Measurements from ENCODE around the gene IGFBPL1.

DNA sequence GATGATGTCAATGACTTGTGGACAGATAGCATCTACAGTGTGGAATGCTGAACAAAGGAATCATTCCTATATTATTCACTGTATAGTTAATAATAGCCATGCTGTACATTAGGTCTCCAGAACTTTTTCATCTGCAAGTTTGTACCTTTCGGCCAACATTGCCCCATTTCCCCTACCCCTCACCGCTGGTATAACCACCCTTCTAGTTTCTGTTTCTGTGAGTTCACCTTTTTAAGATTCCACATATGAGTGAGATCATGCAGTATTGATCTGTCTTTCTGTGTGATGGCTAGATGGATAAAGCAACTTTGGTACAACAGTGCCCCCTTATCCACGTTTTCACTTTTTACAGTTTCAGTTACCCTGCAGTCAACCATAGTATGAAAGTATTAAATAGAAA, 50.6 kb downstream of the IGFBPL1 start:
- TF ChIP-seq POLR2A (IDR thresholded peaks at IDR 0.05), result no peak
- TF ChIP-seq, protein P1, sequence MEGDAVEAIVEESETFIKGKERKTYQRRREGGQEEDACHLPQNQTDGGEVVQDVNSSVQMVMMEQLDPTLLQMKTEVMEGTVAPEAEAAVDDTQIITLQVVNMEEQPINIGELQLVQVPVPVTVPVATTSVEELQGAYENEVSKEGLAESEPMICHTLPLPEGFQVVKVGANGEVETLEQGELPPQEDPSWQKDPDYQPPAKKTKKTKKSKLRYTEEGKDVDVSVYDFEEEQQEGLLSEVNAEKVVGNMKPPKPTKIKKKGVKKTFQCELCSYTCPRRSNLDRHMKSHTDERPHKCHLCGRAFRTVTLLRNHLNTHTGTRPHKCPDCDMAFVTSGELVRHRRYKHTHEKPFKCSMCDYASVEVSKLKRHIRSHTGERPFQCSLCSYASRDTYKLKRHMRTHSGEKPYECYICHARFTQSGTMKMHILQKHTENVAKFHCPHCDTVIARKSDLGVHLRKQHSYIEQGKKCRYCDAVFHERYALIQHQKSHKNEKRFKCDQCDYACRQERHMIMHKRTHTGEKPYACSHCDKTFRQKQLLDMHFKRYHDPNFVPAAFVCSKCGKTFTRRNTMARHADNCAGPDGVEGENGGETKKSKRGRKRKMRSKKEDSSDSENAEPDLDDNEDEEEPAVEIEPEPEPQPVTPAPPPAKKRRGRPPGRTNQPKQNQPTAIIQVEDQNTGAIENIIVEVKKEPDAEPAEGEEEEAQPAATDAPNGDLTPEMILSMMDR (IDR thresholded peaks at IDR 0.05), result no peak
